ENCODE results near the gene SAMMSON. TPM values are rescaled to one million over a fixed set of nuclear protein-coding genes. Genes with fewer than 3 reads are reported as not detected.

The SAMMSON gene
- polyA plus RNA-seq, 1 of the 3 experiments (the other 2 are of a cell fraction): not detected

DNA sequence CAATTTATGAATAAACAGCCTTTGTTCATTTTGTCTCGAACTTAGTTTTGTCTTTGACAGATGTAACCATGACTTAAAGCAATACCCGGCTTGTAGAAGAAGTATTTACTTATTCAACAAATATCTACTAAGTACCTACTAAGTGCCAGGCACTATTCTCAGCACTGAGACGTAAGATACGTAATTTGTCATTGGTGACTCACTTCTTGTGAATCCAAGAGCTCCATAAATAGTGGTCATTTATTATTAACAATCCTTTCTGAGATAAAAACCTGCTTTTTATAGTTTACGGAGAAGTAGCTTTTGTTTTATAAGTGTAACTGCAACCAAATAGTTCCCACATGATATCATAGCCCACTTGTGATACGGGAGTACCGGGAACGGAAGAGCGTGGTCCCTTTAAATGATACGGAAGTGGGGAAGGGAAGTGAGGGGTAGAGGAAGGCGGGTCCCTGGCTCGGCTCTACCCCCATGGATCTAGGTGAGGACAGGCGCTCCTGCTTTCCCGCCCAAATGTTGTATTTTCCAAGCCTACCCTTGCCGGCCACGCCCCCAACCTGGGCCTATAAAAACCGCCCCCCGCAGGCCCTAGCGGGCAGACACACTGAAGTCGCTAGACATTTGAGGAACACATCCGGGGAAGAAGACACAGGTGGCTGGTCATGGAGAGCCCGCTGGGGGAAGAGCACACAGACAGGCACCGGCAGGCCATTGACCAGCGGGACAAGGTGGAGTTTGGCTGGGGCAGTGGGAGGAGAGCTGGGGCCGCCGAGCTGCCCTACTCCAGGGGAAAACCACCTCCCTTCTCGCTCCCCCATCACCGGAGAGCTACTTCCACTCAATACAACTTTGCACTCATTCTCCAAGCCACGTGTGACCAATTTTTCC, at the start of gene SAMMSON (continued):
- no peak for TF ChIP-seq RCOR1 (IDR thresholded peaks at IDR 0.05; ENCODE audit: low read length)
- no peak for TF ChIP-seq YY1 (IDR thresholded peaks at IDR 0.05; ENCODE audit: low read depth)
- TF ChIP-seq IRF3 (IDR thresholded peaks at IDR 0.05; ENCODE audit: low read depth, low read length): no peak
- no peak for TF ChIP-seq SIN3A (IDR thresholded peaks at IDR 0.05; ENCODE audit: borderline replicate concordance, low read depth, low read length)
- TF ChIP-seq ELF1 (IDR thresholded peaks at IDR 0.05): 0 out of 2 replicates have a peak, but pooled peaks have one; percentile 35
- 0 out of 2 replicates have a peak, but pooled peaks have one; percentile 6 for TF ChIP-seq MEF2A (IDR thresholded peaks at IDR 0.05; ENCODE audit: borderline replicate concordance, low read depth)
- no peak for TF ChIP-seq GATA2 (CRISPR knock-in tag; IDR thresholded peaks at IDR 0.05)
- TF ChIP-seq, protein P1, sequence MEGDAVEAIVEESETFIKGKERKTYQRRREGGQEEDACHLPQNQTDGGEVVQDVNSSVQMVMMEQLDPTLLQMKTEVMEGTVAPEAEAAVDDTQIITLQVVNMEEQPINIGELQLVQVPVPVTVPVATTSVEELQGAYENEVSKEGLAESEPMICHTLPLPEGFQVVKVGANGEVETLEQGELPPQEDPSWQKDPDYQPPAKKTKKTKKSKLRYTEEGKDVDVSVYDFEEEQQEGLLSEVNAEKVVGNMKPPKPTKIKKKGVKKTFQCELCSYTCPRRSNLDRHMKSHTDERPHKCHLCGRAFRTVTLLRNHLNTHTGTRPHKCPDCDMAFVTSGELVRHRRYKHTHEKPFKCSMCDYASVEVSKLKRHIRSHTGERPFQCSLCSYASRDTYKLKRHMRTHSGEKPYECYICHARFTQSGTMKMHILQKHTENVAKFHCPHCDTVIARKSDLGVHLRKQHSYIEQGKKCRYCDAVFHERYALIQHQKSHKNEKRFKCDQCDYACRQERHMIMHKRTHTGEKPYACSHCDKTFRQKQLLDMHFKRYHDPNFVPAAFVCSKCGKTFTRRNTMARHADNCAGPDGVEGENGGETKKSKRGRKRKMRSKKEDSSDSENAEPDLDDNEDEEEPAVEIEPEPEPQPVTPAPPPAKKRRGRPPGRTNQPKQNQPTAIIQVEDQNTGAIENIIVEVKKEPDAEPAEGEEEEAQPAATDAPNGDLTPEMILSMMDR (IDR thresholded peaks at IDR 0.05): no peak
- TF ChIP-seq JUND (IDR thresholded peaks at IDR 0.05): peak; percentile 15; the same call in 1 of the 2 replicates
- no peak for TF ChIP-seq RXRA (IDR thresholded peaks at IDR 0.05; ENCODE audit: borderline replicate concordance, low read depth)

GRCh38 chr3:69951616-69952015, 47.9 kb upstream of the SAMMSON start:
- ChIA-PET POLR2A (interaction anchor here (0.7 kb wide), 1 partner anchor 48 kb away, joined by 4 read pairs; no protein-coding TSS in a partner anchor), CTCF (interaction anchor here (0.5 to 1.2 kb wide), 2 partner anchors 261 to 625 kb away, joined by 4 to 6 read pairs; no protein-coding TSS in a partner anchor)
- no peak overlapping the region for H2AFZ ChIP-seq (ENCODE audit: low read depth)
- H3K4me2 ChIP-seq: no peak overlapping the region
- no peaks in the 10 kb centered on the region for H3K36me3 ChIP-seq (replicated peaks in 1 of 2; ENCODE audit: control insufficient read depth in 1 of 2, insufficient read depth in 2 of 2, low read length in 1 of 2)
- DNase-seq: no peak
- H3F3A ChIP-seq (replicated peaks; ENCODE audit: insufficient read depth): no peaks in the 10 kb centered on the region
- no peak overlapping the region for H3K4me3 ChIP-seq (ENCODE audit: low read depth in 2 of 2, low read length in 1 of 2)
- H3K4me1 ChIP-seq (ENCODE audit: control insufficient read depth in 1 of 2, insufficient read depth in 2 of 2, low read depth in 1 of 2, low read length in 1 of 2): no peaks in the 10 kb centered on the region
- no peak overlapping the region for H3K9ac ChIP-seq
- H3K79me2 ChIP-seq (ENCODE audit: insufficient read depth): no peaks in the 10 kb centered on the region
- H3K9me2 ChIP-seq: no peaks in the 10 kb centered on the region
- H3K9me3 ChIP-seq: no peaks in the 10 kb centered on the region
- TF ChIP-seq FOXJ3 (CRISPR knock-in tag; IDR thresholded peaks at IDR 0.05) (no peak), FOXM1 (IDR thresholded peaks at IDR 0.05; ENCODE audit: low read depth) (no peak), EP300 (IDR thresholded peaks at IDR 0.05; ENCODE audit: borderline replicate concordance in 1 of 2, low read depth in 1 of 2, low read length in 1 of 2) (no peak), RXRA (IDR thresholded peaks at IDR 0.05; ENCODE audit: borderline replicate concordance, low read depth) (no peak), NFIC (IDR thresholded peaks at IDR 0.05; ENCODE audit: borderline replicate concordance) (no peak), MXI1 (IDR thresholded peaks at IDR 0.05; ENCODE audit: low read depth, low read length) (no peak), MEF2A (IDR thresholded peaks at IDR 0.05; ENCODE audit: borderline replicate concordance, low read depth) (no peak), JUND (IDR thresholded peaks at IDR 0.05) (no peak), POLR2AphosphoS5 (IDR thresholded peaks at IDR 0.05; ENCODE audit: low read depth, low read length) (no peak), YY1 (IDR thresholded peaks at IDR 0.05; ENCODE audit: low read depth) (no peak), GABPA (IDR thresholded peaks at IDR 0.05; ENCODE audit: low read depth) (no peak), SIN3A (IDR thresholded peaks at IDR 0.05; ENCODE audit: borderline replicate concordance, low read depth, low read length) (no peak), TAF1 (IDR thresholded peaks at IDR 0.05; ENCODE audit: borderline replicate concordance, low read depth, low read length) (no peak)
- TF ChIP-seq, protein P1 (IDR thresholded peaks at IDR 0.05): no peak
- TF ChIP-seq, protein P2, sequence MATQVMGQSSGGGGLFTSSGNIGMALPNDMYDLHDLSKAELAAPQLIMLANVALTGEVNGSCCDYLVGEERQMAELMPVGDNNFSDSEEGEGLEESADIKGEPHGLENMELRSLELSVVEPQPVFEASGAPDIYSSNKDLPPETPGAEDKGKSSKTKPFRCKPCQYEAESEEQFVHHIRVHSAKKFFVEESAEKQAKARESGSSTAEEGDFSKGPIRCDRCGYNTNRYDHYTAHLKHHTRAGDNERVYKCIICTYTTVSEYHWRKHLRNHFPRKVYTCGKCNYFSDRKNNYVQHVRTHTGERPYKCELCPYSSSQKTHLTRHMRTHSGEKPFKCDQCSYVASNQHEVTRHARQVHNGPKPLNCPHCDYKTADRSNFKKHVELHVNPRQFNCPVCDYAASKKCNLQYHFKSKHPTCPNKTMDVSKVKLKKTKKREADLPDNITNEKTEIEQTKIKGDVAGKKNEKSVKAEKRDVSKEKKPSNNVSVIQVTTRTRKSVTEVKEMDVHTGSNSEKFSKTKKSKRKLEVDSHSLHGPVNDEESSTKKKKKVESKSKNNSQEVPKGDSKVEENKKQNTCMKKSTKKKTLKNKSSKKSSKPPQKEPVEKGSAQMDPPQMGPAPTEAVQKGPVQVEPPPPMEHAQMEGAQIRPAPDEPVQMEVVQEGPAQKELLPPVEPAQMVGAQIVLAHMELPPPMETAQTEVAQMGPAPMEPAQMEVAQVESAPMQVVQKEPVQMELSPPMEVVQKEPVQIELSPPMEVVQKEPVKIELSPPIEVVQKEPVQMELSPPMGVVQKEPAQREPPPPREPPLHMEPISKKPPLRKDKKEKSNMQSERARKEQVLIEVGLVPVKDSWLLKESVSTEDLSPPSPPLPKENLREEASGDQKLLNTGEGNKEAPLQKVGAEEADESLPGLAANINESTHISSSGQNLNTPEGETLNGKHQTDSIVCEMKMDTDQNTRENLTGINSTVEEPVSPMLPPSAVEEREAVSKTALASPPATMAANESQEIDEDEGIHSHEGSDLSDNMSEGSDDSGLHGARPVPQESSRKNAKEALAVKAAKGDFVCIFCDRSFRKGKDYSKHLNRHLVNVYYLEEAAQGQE (IDR thresholded peaks at IDR 0.05; ENCODE audit: low read depth, low read length): no peak
- H3K27ac ChIP-seq (ENCODE audit: low read depth in 2 of 2, low read length in 1 of 2): no peak overlapping the region
- no peaks in the 10 kb centered on the region for H4K20me1 ChIP-seq (ENCODE audit: insufficient read depth)
- H3K27me3 ChIP-seq (ENCODE audit: insufficient read depth): no peaks in the 10 kb centered on the region
- 77% methylated on average over 3 of the region's 3 CpGs for WGBS (ENCODE audit: low lambda C conversion rate)

All from SK-N-SH (cell line).